Endothelial cell (in vitro differentiated cells): Measurements from ENCODE around the gene NNMT. TPM values are rescaled to one million over a fixed set of nuclear protein-coding genes. Genes with fewer than 3 reads are reported as not detected.
A peak's percentile ranks its signal among the peaks of the same experiment; 100 is the strongest.

Experiments
- DNase-seq: peaks from one replicate; pipeline ENCODE4 v3.0.0; 2021; ENCODE audit warnings: low spot score
- H3K27ac Mint-ChIP-seq: one replicate; pipeline ENCODE4 v1.8.0; 2021; ENCODE audit warnings: mixed read lengths, inconsistent platforms; ENCODE audit not compliant: unreplicated experiment
- H3K27me3 Mint-ChIP-seq: one replicate; pipeline ENCODE4 v1.8.0; 2021; ENCODE audit warnings: mild to moderate bottlenecking, moderate library complexity, mixed read lengths, inconsistent platforms; ENCODE audit not compliant: unreplicated experiment
- H3K36me3 Mint-ChIP-seq: one replicate; pipeline ENCODE4 v1.8.0; 2021; ENCODE audit warnings: mild to moderate bottlenecking, low read depth, mixed read lengths, inconsistent platforms; ENCODE audit not compliant: unreplicated experiment
- H3K4me1 Mint-ChIP-seq: one replicate; pipeline ENCODE4 v1.8.0; 2021; ENCODE audit warnings: mild to moderate bottlenecking, mixed read lengths, inconsistent platforms; ENCODE audit not compliant: unreplicated experiment
- H3K4me3 Mint-ChIP-seq: one replicate; pipeline ENCODE4 v1.8.0; 2021; ENCODE audit warnings: mild to moderate bottlenecking, mixed read lengths, inconsistent platforms; ENCODE audit not compliant: unreplicated experiment
- H3K9me3 Mint-ChIP-seq: one replicate; pipeline ENCODE4 v1.8.0; 2021; ENCODE audit warnings: mixed read lengths, inconsistent platforms; ENCODE audit not compliant: unreplicated experiment
- total RNA-seq: library from RNA; stranded (reverse); fragmentation: NEBNext Ultra II Directional; extraction: Animal tissue kit (Norgen Biotek cat#: 25700); gene quantifications from one replicate; pipeline ENCODE4 v1.2.1, GENCODE V29; 2021; ENCODE audit not compliant: unreplicated experiment
- TF ChIP-seq, protein P1 (sequence below): fragments of 200-600 bp; sonication (generic); IDR thresholded peaks from one replicate; pipeline ENCODE4 v1.5.0; 2021; ENCODE audit warnings: antibody characterized with exemption; ENCODE audit not compliant: unreplicated experiment

The NNMT gene
- total RNA-seq, 1 donor from 2014 or later, result not detected

DNA sequence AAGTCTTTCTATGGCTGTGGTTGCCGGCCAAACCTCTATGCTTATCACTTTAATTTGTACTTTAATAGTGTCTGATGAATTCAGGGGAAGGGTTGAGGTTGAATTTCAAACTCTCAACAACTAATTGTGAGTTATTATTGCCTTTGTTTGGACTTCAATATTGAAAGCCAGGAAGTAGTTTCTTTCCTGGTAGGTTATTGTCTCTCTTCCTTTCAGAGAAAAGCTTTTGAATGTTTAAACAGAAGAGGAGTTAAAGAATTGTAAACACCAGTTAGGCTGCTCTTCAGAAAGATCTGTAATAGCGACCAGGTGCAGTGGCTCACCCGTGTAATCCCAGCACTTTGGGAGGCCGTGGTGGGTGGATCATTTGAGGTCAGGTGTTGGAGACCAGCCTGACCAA, 22.2 kb downstream of the NNMT start:
- TF ChIP-seq, protein P1, sequence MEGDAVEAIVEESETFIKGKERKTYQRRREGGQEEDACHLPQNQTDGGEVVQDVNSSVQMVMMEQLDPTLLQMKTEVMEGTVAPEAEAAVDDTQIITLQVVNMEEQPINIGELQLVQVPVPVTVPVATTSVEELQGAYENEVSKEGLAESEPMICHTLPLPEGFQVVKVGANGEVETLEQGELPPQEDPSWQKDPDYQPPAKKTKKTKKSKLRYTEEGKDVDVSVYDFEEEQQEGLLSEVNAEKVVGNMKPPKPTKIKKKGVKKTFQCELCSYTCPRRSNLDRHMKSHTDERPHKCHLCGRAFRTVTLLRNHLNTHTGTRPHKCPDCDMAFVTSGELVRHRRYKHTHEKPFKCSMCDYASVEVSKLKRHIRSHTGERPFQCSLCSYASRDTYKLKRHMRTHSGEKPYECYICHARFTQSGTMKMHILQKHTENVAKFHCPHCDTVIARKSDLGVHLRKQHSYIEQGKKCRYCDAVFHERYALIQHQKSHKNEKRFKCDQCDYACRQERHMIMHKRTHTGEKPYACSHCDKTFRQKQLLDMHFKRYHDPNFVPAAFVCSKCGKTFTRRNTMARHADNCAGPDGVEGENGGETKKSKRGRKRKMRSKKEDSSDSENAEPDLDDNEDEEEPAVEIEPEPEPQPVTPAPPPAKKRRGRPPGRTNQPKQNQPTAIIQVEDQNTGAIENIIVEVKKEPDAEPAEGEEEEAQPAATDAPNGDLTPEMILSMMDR, result no peak
- Mint-ChIP-seq H3K4me3 (no peak overlapping the region), H3K9me3 (no peaks in the 10 kb centered on the region), H3K36me3 (no peaks in the 10 kb centered on the region), H3K4me1 (peaks cover 22% of the 10 kb centered on the region), H3K27ac (peak overlapping the region; percentile 37), H3K27me3 (peaks cover 3% of the 10 kb centered on the region)
- DNase-seq, result no peak

DNA sequence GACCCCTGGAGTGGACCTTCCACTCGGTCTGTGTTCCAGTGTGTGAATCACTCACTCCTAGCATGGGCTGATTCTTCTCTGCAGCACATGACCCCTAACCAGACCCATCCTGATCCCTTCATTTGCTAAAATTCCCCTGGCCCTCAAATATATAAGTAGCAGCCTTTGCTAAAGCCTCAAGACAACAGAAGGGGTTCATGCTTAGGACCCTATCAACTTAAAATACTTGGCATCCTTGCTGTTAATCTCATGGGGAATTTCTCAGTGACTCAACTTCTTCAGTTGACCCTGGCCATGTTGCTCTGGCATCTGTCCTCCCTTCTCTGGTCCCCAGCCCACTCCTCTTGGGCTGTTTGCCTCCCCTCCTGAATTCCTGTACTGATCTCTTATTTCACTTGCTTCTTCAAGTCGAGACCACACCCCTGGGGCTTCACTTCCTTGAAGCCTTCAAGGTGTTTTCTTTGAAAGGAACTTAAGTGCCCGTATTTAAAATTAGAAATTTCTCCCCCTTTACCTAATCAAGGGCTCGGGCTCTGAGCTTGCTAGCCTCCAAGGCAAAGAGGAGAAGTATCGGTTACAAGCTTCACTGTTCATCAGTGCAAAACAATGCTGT, 23.6 kb downstream of the NNMT start:
- Mint-ChIP-seq H3K36me3 (no peaks in the 10 kb centered on the region), H3K27ac (no peak overlapping the region), H3K9me3 (no peaks in the 10 kb centered on the region), H3K27me3 (peaks cover 3% of the 10 kb centered on the region), H3K4me1 (peaks cover 22% of the 10 kb centered on the region), H3K4me3 (no peak overlapping the region)
- TF ChIP-seq, protein P1, result no peak
- DNase-seq, result no peak

DNA sequence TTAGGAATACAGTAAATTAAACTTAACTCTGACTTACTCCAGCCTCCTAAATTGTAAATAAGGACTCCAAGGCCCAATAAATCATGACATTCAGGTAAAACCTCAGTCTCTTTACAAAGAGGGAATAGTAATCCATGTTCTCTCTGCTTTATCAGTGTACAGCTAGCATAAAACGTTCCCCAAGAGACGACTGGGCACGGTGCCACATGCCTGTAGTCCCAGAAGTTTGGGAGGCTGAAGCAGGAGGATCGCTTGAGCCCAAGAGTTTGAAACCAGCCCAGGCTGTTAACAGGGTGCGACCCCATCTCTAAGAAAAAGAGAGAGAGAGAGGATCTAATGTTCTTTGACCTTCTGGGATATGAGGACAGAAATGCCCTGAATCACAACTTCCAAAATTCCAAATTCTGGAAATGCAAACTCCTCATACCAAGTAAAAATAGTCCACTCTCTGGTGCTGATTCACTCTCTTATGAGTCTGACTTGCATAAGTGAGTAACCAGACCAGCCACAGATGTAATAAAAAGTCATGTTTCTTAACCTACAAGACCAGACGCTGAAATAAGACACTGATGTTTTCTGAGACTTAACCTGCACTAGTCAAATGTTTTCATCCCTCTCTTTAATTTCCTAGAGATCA, 25.5 kb downstream of the NNMT start:
- H3K36me3 Mint-ChIP-seq, result no peaks in the 10 kb centered on the region
- H3K4me3 Mint-ChIP-seq, result no peak overlapping the region
- peaks cover 12% of the 10 kb centered on the region for H3K4me1 Mint-ChIP-seq
- no peak for DNase-seq
- H3K9me3 Mint-ChIP-seq, result no peaks in the 10 kb centered on the region
- H3K27ac Mint-ChIP-seq, result no peak overlapping the region
- TF ChIP-seq, protein P1, result no peak
- no peaks in the 10 kb centered on the region for H3K27me3 Mint-ChIP-seq

DNA sequence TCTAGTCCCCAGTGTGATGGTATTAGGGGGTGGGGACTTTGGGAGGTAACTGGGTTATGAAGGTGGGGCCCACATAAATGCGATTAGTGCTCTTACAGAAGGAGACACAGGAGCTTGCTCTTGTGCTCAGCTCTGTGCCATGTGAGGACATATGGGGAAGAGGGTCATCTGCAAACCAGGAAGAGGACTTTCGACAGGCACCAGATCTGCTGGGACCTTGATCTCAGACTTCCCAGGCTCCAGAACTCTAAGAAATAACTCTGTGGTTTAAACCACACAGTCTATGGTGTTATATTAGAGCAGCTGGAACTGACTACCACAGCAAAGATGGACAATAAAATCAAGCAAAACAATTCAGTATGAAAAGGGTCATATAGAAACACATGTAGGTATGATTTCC, 26.7 kb downstream of the NNMT start:
- Mint-ChIP-seq H3K9me3 (no peaks in the 10 kb centered on the region), H3K4me1 (peaks cover 12% of the 10 kb centered on the region), H3K4me3 (no peak overlapping the region), H3K27me3 (no peaks in the 10 kb centered on the region), H3K27ac (no peak overlapping the region), H3K36me3 (no peaks in the 10 kb centered on the region)
- TF ChIP-seq, protein P1, result no peak
- DNase-seq, result no peak

DNA sequence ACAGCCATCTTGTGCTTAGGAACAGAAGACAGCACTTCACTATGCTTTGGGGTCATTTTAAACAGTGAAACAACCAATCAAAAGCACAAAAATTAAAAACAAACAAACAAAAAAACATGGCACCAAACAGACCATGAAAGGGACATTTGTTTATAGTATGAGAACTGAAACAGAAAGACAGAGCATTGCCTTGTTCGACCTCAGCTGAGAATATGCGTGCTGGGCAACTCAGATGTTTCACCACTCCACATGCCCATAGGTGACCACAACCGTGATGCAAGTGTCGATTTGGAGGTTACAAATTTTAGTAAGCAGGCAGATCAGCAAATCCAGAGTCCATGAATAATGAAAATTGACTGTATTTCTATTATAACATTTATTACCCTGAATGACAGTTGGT, 30.0 kb downstream of the NNMT start:
- H3K27ac Mint-ChIP-seq, result no peak overlapping the region
- no peaks in the 10 kb centered on the region for H3K36me3 Mint-ChIP-seq
- H3K4me3 Mint-ChIP-seq, result no peak overlapping the region
- no peaks in the 10 kb centered on the region for H3K27me3 Mint-ChIP-seq
- H3K9me3 Mint-ChIP-seq, result no peaks in the 10 kb centered on the region
- DNase-seq, result no peak
- TF ChIP-seq, protein P1, result no peak
- H3K4me1 Mint-ChIP-seq, result no peaks in the 10 kb centered on the region
